Common myeloid progenitor, CD34-positive (primary cell): ENCODE data around the gene SIKE1.
"Not testable (repeated sequence)": the region's sequence is repeated elsewhere in the genome, so short reads cannot be mapped to it uniquely, and the experiment has no call there.

Source experiments
- CTCF ChIA-PET: fragments of 350-600 bp; sonication (Branson Sonifier 250); formaldehyde crosslinking; loops from one replicate; lab custom pipeline; 2021; ENCODE audit warnings: antibody characterized with exemption; lab: Charles Lee
- POLR2A ChIA-PET: fragments of 350-600 bp; sonication (Branson Sonifier 250); formaldehyde crosslinking; loops from one replicate; lab custom pipeline; 2021; ENCODE audit warnings: antibody characterized with exemption; lab: Charles Lee
- DNase-seq, 3 donors: peaks; one replicate each; pipeline versions ENCODE4 v3.0.0 to v3.0.0-alpha.2; 2013
- H3K27ac ChIP-seq, 2 experiments: 1 replicate in 1 of 2; 2 replicates in 1 of 2; pipeline ENCODE4 v1.7.0; 2013; ENCODE audit warnings: inconsistent platforms in 2 of 2, low read length in 2 of 2, mild to moderate bottlenecking in 2 of 2, low read depth in 1 of 2, moderate library complexity in 1 of 2; ENCODE audit not compliant: severe bottlenecking in 2 of 2, insufficient read depth in 1 of 2, poor library complexity in 1 of 2
- H3K27me3 ChIP-seq, 5 experiments: replicated peaks in 2 of 5; 1 replicate in 3 of 5; 2 replicates in 2 of 5; pipeline versions ENCODE4 v1.6.1 to v1.7.0; 2013; ENCODE audit warnings: low read length in 4 of 5, mild to moderate bottlenecking in 2 of 5, moderate library complexity in 2 of 5, inconsistent platforms in 1 of 5; ENCODE audit not compliant: insufficient read depth in 5 of 5, control insufficient read depth in 4 of 5
- H3K36me3 ChIP-seq, 4 experiments: 1 replicate in 2 of 4; 2 replicates in 2 of 4; pipeline versions ENCODE4 v1.6.1 to v1.7.0; 2013; ENCODE audit warnings: low read length in 3 of 4, control low read depth in 1 of 4, mild to moderate bottlenecking in 1 of 4; ENCODE audit not compliant: control insufficient read depth in 4 of 4, insufficient read depth in 4 of 4
- H3K4me1 ChIP-seq, 4 experiments: 1 replicate in 3 of 4; 2 replicates in 1 of 4; pipeline versions ENCODE4 v1.6.1 to v1.7.1; 2013; ENCODE audit warnings: low read length in 3 of 4, mild to moderate bottlenecking in 3 of 4, control low read depth in 1 of 4, inconsistent platforms in 1 of 4, moderate library complexity in 1 of 4; ENCODE audit not compliant: control insufficient read depth in 4 of 4, insufficient read depth in 4 of 4; ENCODE audit errors: control extremely low read depth in 1 of 4
- H3K4me3 ChIP-seq, 7 experiments: 1 replicate in 4 of 7; 2 replicates in 3 of 7; pipeline versions ENCODE4 v1.5.1 to v1.7.0; 2013; ENCODE audit warnings: mild to moderate bottlenecking in 7 of 7, low read length in 6 of 7, moderate library complexity in 6 of 7, inconsistent platforms in 2 of 7, low read depth in 2 of 7, control low read depth in 1 of 7; ENCODE audit not compliant: insufficient read depth in 4 of 7, control insufficient read depth in 1 of 7; ENCODE audit errors: extremely low read depth in 1 of 7
- H3K9me3 ChIP-seq, 5 experiments: 1 replicate in 4 of 5; 2 replicates in 1 of 5; pipeline versions ENCODE4 v1.6.1 to v1.7.1; 2013; ENCODE audit warnings: low read length in 4 of 5, mild to moderate bottlenecking in 2 of 5, inconsistent platforms in 1 of 5, low read depth in 1 of 5, moderate library complexity in 1 of 5; ENCODE audit not compliant: control insufficient read depth in 4 of 5, insufficient read depth in 2 of 5; ENCODE audit errors: control extremely low read depth in 1 of 5
- WGBS: methylation state at CpG from one replicate; pipeline ENCODE4 v1.1.5; 2013; ENCODE audit not compliant: insufficient coverage; 5-methylcytosine and 5-hydroxymethylcytosine counted together

SIKE1 gene

DNA sequence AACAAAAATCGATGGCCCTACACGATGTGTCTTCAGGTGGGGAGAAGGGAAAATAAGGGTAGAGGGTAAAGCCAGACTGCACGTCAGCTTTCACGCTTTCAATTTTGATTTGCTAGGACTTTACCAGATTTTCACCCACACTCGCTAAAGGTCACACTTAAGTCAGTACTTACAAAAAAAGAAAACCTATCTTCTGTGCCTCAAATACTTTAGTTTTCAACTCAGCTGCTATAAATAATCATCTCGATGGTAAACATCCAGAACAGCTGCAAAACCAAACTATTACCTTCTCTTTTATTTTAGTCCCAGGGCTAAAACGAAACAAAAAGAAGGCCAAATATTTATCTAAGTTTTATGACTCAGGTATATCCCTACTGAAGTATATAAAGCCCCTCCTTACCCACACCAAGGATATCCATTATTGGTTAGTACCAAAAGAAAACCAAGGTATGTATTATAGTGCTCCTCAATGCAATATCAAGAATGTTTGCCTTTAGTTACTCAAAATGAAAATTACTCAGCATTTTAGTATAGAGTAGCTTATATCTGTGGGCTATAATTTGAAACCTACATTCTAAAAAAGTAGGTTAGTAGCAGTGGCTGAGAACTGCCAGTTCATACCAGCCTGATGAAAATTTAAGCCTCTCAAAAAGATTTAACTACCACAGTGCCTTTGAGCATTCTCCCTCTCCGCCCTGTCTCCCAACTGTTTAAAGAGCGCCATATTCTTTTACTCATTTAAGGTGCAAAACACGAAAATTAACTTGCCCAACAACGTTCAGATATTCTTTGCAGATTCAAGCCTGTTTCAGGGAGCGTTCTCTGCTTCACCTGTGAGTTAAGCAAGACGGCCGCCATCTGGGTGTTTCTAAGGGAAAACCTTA is 24.2 kb downstream of the SIKE1 start:
- peak overlapping the region; percentile 100 for H3K27ac ChIP-seq
- H3K9me3 ChIP-seq, result no peaks in the 10 kb centered on the region
- peak overlapping the region in 6 of 7 experiments; percentile 85 to 100 (median 100) for H3K4me3 ChIP-seq
- H3K36me3 ChIP-seq, result peaks cover 0 to 5% (median 2%) of the 10 kb centered on the region in 4 experiments
- H3K4me1 ChIP-seq, result peaks cover 25 to 45% (median 32%) of the 10 kb centered on the region in 4 experiments
- 49% methylated on average over 8 of the region's 14 CpGs for WGBS
- no peaks in the 10 kb centered on the region for H3K27me3 ChIP-seq
- DNase-seq, result peak in 2 of 3 donors; percentile 24 to 28
- ChIA-PET POLR2A (interaction anchor here (0.6 kb wide), 1 partner anchor 8 kb away, joined by 4 read pairs; no protein-coding TSS in a partner anchor), CTCF (interaction anchor here (0.6 to 1.0 kb wide), 5 partner anchors 9 to 30 kb away, joined by 3 to 5 read pairs (median 3); no protein-coding TSS in a partner anchor)

DNA sequence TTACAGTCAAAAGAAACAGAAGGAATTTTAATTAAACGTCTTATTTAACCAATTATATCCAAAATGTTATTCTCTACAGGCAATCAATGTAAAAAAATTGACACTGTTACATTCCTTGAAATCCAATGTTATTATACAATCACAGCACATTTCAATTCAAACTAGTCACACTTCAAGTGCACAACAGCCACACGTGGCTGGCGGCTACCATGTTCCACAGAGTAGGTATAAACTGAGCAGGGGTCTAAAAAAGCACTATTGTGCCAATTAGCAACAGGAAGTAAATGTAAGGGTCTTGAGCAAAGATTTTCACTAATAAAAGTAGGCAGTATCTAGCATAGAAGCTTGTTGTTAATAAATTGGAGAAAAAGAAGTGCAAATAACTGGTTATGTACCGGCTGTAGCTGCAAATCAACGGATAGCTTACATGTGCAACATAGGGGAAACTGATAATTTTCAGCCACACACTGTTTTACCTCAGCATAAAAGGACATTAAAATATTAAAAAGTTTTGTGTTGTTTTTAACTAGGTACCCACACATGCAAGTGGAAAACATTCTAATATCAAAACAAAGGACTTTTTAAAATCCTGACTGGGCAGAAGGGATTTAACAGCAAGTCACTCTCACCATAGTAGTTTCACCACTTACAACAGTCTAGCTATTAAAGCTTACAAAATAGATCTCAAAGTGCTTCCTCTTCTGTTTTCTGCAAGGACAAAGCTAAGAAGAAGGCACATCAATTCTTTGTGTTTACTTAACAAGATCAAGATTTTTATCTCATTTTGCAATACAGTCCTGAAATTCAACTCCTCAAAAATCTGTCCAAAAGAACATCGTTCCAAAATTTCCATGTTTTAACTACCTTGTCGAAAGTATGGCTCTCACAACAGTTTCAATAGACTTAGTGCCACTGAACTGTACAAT is 25.2 kb downstream of the SIKE1 start:
- Histone ChIP-seq H3K36me3 (peaks cover 5 to 9% (median 8%) of the 10 kb centered on the region in 4 experiments), H3K27me3 (no peaks in the 10 kb centered on the region), H3K27ac (peak overlapping the region in 1 of 2 experiments; percentile 100), H3K9me3 (no peaks in the 10 kb centered on the region), H3K4me1 (peaks cover 25 to 48% (median 32%) of the 10 kb centered on the region in 4 experiments), H3K4me3 (peak overlapping the region in 6 of 7 experiments; percentile 85 to 100 (median 100))
- peak in 2 of 3 donors; percentile 38 to 45 for DNase-seq
- POLR2A ChIA-PET, result interaction anchor here (0.6 kb wide), 1 partner anchor 7 kb away, joined by 4 read pairs; no protein-coding TSS in a partner anchor
- CTCF ChIA-PET, result interaction anchor here (0.8 kb wide), 1 partner anchor 28 kb away, joined by 3 read pairs; no protein-coding TSS in a partner anchor
- 49% methylated on average over 3 of the region's 7 CpGs for WGBS

DNA sequence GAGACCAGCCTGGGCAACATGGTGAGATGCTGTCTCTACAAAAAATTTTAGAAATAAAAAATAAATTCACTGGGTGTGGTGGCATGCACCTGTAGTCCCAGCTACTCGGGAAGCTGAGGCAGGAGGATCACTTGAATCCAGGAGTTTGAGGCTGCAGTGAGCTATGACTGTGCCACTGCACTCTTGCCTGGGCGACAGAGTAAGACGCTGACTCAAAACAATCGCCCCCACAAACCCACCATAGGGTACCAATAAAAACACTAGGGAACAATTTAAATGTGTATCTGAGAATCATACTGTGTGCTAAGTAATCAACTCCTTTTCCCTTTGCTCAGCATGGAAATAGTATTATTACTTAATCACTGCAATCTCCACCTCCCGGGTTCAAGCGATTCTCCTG is 26.8 kb downstream of the SIKE1 start:
- Histone ChIP-seq H3K4me1 (peaks cover 25 to 48% (median 31%) of the 10 kb centered on the region in 4 experiments), H3K36me3 (peaks cover 16 to 24% (median 21%) of the 10 kb centered on the region in 4 experiments)
- H3K4me3 ChIP-seq, H3K27ac ChIP-seq, H3K9me3 ChIP-seq, H3K27me3 ChIP-seq, DNase-seq: not testable (repeated sequence)
- POLR2A ChIA-PET, result interaction anchor here (1.1 kb wide), 1 partner anchor 15 kb away, joined by 3 read pairs; no protein-coding TSS in a partner anchor
- CTCF ChIA-PET, result interaction anchor here (1.0 to 1.2 kb wide), 3 partner anchors 11 to 34 kb away, joined by 3 to 5 read pairs (median 4); no protein-coding TSS in a partner anchor
- 95% methylated on average over 3 of the region's 6 CpGs for WGBS

DNA sequence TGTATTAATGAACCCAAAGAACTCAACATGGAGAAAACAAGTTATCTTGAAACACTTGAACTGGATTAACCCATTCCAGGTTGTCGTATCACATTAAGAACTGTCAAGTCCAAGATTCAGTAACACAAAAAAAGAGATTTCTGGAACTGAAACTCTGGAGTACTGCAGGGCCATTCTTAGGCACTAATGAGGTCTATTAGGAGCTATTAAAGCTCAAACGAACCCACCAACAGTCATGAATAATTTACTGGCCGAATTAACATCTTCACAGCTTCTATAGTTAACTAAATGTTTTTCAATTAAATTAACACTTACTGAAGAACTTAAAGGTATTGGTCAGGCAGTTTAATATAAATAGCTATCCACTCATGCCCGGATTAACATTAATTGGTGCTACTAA is 27.3 kb downstream of the SIKE1 start:
- H3K27me3 ChIP-seq, result no peaks in the 10 kb centered on the region
- H3K4me1 ChIP-seq, result peaks cover 22 to 43% (median 26%) of the 10 kb centered on the region in 4 experiments
- CTCF ChIA-PET, result interaction anchor here (1.0 to 1.2 kb wide), 3 partner anchors 10 to 34 kb away, joined by 3 to 5 read pairs (median 4); no protein-coding TSS in a partner anchor
- POLR2A ChIA-PET, result interaction anchor here (1.1 kb wide), 1 partner anchor 14 kb away, joined by 3 read pairs; no protein-coding TSS in a partner anchor
- no peak overlapping the region for H3K27ac ChIP-seq
- DNase-seq, result no peak
- peaks cover 16 to 29% (median 23%) of the 10 kb centered on the region in 4 experiments for H3K36me3 ChIP-seq
- H3K9me3 ChIP-seq, result no peaks in the 10 kb centered on the region
- no peak overlapping the region for H3K4me3 ChIP-seq
- WGBS, result no CpG with 5 or more reads among the region's 4 CpGs

DNA sequence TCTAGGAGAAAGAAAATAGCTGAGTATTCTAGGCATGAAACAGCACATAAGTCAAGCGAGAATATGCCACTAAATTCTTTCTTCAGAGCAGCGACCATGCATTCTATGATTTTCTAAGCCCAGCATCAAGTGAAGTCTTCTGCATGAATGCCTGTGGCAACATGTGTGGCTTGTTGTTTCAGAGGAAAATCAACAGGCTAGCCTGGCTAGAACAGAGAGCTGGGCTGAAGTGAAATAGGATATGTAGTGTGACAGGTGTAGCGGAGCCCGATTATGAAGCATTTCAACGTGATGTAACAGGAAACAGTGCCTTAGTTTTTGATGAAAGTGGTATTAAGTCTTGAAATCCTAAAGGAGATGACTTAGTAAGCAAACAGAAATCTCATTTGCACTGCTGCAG is 29.7 kb downstream of the SIKE1 start:
- Histone ChIP-seq H3K9me3 (no peaks in the 10 kb centered on the region), H3K36me3 (peaks cover 20 to 50% (median 36%) of the 10 kb centered on the region in 4 experiments), H3K27me3 (no peaks in the 10 kb centered on the region), H3K27ac (no peak overlapping the region), H3K4me1 (peaks cover 12 to 29% (median 15%) of the 10 kb centered on the region in 4 experiments), H3K4me3 (no peak overlapping the region)
- no peak for DNase-seq
- WGBS, result 81% methylated on average over 5 of the region's 5 CpGs
- CTCF ChIA-PET, result interaction anchor here (1.3 to 2.0 kb wide), 4 partner anchors 9 to 34 kb away, joined by 3 to 5 read pairs (median 4); partner anchors contain the start of gene NRAS
- POLR2A ChIA-PET, result no interaction called here

DNA sequence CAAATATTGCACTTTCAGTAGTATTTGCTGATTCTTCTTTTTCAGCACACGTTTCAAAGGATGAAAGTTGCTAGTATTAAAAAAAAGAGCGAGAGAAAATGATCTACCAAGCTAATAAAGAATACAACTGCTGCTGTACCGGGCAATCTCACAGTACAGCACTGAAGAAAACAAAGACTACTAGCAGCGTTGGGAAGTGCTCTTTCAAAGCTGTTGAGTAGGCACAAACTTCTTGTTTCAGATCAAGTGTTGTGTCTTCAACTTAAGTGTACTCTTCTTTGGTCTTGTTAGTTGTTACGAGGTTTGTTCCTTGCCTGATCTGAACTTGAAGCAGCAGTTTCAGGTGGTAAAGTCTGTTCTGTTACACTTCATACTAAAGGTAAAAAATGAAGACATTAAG is 30.6 kb downstream of the SIKE1 start:
- H3K27me3 ChIP-seq, result no peaks in the 10 kb centered on the region
- H3K27ac ChIP-seq, result no peak overlapping the region
- no peak for DNase-seq
- peaks cover 21 to 59% (median 40%) of the 10 kb centered on the region in 4 experiments for H3K36me3 ChIP-seq
- no peak overlapping the region for H3K4me3 ChIP-seq
- WGBS, result 100% methylated on average over 1 of the region's 5 CpGs
- POLR2A ChIA-PET, result no interaction called here
- H3K4me1 ChIP-seq, result peaks cover 5 to 20% (median 6%) of the 10 kb centered on the region in 4 experiments
- CTCF ChIA-PET, result interaction anchor here (2.4 kb wide), 1 partner anchor 11 kb away, joined by 10 read pairs; no protein-coding TSS in a partner anchor
- H3K9me3 ChIP-seq, result no peaks in the 10 kb centered on the region
